ENCODE measurements around the gene SYCP1. TPM values are rescaled to one million over a fixed set of nuclear protein-coding genes. Genes with fewer than 3 reads are reported as not detected.
A peak's percentile ranks its signal among the peaks of the same experiment; 100 is the strongest.
"Not testable (repeated sequence)": the region's sequence is repeated elsewhere in the genome, so short reads cannot be mapped to it uniquely, and the experiment has no call there.

SYCP1 gene
- total and polyA plus RNA-seq, 2 experiments from 2014 or later = 0.24 to 0.66 TPM

- not testable (repeated sequence) for H3K79me2 ChIP-seq (replicated peaks; ENCODE audit: insufficient read depth); ATAC-seq; H3K4me3 ChIP-seq; H3K4me2 ChIP-seq; H3K27ac ChIP-seq (ENCODE audit: low read depth); H3K4me1 ChIP-seq (ENCODE audit: insufficient read depth); DNase-seq (ENCODE audit: low spot score); H3F3A ChIP-seq (replicated peaks; ENCODE audit: low read depth); H3K27me3 Mint-ChIP-seq (ENCODE audit: insufficient read depth, low read depth, poor library complexity); H3K9me2 ChIP-seq (ENCODE audit: insufficient read depth); H3K4me1 Mint-ChIP-seq; H3K9me3 Mint-ChIP-seq; H3K27me3 ChIP-seq (ENCODE audit: insufficient read depth); H3K27ac Mint-ChIP-seq; H3K36me3 Mint-ChIP-seq (ENCODE audit: low read depth); H4K20me1 ChIP-seq (replicated peaks; ENCODE audit: insufficient read depth); H3K4me3 Mint-ChIP-seq; H3K36me3 ChIP-seq (ENCODE audit: insufficient read depth)
- H2AFZ ChIP-seq = 0 out of 2 replicates have a peak overlapping the region, but pooled peaks have one; percentile 39
Measured at GRCh38 chr1:114830075-114830474, 24.6 kb upstream of the SYCP1 start.

- no peaks in the 10 kb centered on the region for H3K27me3 Mint-ChIP-seq (ENCODE audit: insufficient read depth, low read depth, poor library complexity)
- H3K4me1 Mint-ChIP-seq = peaks cover 5% of the 10 kb centered on the region
- H3K9me3 Mint-ChIP-seq = no peaks in the 10 kb centered on the region
- peak overlapping the region; percentile 75 for H2AFZ ChIP-seq
- H3K9me2 ChIP-seq (ENCODE audit: insufficient read depth) = no peaks in the 10 kb centered on the region
- H3K36me3 ChIP-seq (ENCODE audit: insufficient read depth) = no peaks in the 10 kb centered on the region
- no peaks in the 10 kb centered on the region for H3K79me2 ChIP-seq (replicated peaks; ENCODE audit: insufficient read depth)
- ATAC-seq (peak; percentile 22; the same call in 1 of the 3 replicates), DNase-seq (ENCODE audit: low spot score) (no peak)
- no peaks in the 10 kb centered on the region for H3F3A ChIP-seq (replicated peaks; ENCODE audit: low read depth)
- H3K4me3 ChIP-seq = no peak overlapping the region
- no peak overlapping the region for H3K4me3 Mint-ChIP-seq
- H3K27ac ChIP-seq (ENCODE audit: low read depth) = no peak overlapping the region
- H3K27me3 ChIP-seq (ENCODE audit: insufficient read depth) = no peaks in the 10 kb centered on the region
- TF ChIP-seq EZH2 (IDR thresholded peaks at IDR 0.05; ENCODE audit: low read depth, unreplicated experiment) (no peak), ZNF331 (CRISPR knock-in tag; IDR thresholded peaks at IDR 0.05; ENCODE audit: low read depth) (no peak), CTCF (conservative IDR thresholded peaks at IDR 0.05; ENCODE audit: low read depth in 2 of 2) (no peak), STAT1 (IDR thresholded peaks at IDR 0.05; ENCODE audit: unreplicated experiment) (no peak), POLR2AphosphoS5 (IDR thresholded peaks at IDR 0.05; ENCODE audit: low read depth) (no peak)
- no peak overlapping the region for H3K27ac Mint-ChIP-seq
- H3K4me1 ChIP-seq (ENCODE audit: insufficient read depth) = no peaks in the 10 kb centered on the region
- no peaks in the 10 kb centered on the region for H3K36me3 Mint-ChIP-seq (ENCODE audit: low read depth)
- H4K20me1 ChIP-seq (replicated peaks; ENCODE audit: insufficient read depth) = no peaks in the 10 kb centered on the region
- no peak overlapping the region for H3K4me2 ChIP-seq
Measured at GRCh38 chr1:114831276-114831994, 23.2 kb upstream of the SYCP1 start.

GRCh38 chr1:114832057-114832456 is 22.6 kb upstream of the SYCP1 start:
- H3K27ac ChIP-seq (ENCODE audit: low read depth) = no peak overlapping the region
- H3K27ac Mint-ChIP-seq = no peak overlapping the region
- no peaks in the 10 kb centered on the region for H3K27me3 Mint-ChIP-seq (ENCODE audit: insufficient read depth, low read depth, poor library complexity)
- no peaks in the 10 kb centered on the region for H3K36me3 ChIP-seq (ENCODE audit: insufficient read depth)
- no peaks in the 10 kb centered on the region for H3K9me2 ChIP-seq (ENCODE audit: insufficient read depth)
- H3K4me3 ChIP-seq = no peak overlapping the region
- H3K4me1 ChIP-seq (ENCODE audit: insufficient read depth) = no peaks in the 10 kb centered on the region
- no peaks in the 10 kb centered on the region for H4K20me1 ChIP-seq (replicated peaks; ENCODE audit: insufficient read depth)
- H3K27me3 ChIP-seq (ENCODE audit: insufficient read depth) = no peaks in the 10 kb centered on the region
- no peaks in the 10 kb centered on the region for H3F3A ChIP-seq (replicated peaks; ENCODE audit: low read depth)
- H3K4me3 Mint-ChIP-seq = no peak overlapping the region
- H3K9me3 Mint-ChIP-seq = no peaks in the 10 kb centered on the region
- H2AFZ ChIP-seq = peak overlapping the region; percentile 75
- ATAC-seq (peak; percentile 53; the same call in 2 of the 3 replicates), DNase-seq (ENCODE audit: low spot score) (no peak)
- H3K4me1 Mint-ChIP-seq = peaks cover 5% of the 10 kb centered on the region
- no peaks in the 10 kb centered on the region for H3K36me3 Mint-ChIP-seq (ENCODE audit: low read depth)
- H3K4me2 ChIP-seq = no peak overlapping the region
- H3K79me2 ChIP-seq (replicated peaks; ENCODE audit: insufficient read depth) = no peaks in the 10 kb centered on the region
- no peak for TF ChIP-seq JUNB (IDR thresholded peaks at IDR 0.05; ENCODE audit: unreplicated experiment)
- no peak for TF ChIP-seq POLR2AphosphoS5 (IDR thresholded peaks at IDR 0.05; ENCODE audit: low read depth)
- no peak for TF ChIP-seq CREB1 (CRISPR knock-in tag; IDR thresholded peaks at IDR 0.05; ENCODE audit: low read depth)
- TF ChIP-seq REST (IDR thresholded peaks at IDR 0.05; ENCODE audit: unreplicated experiment) = no peak
- TF ChIP-seq EZH2 (IDR thresholded peaks at IDR 0.05; ENCODE audit: low read depth, unreplicated experiment) = no peak
- no peak for TF ChIP-seq ZNF331 (CRISPR knock-in tag; IDR thresholded peaks at IDR 0.05; ENCODE audit: low read depth)
- no peak for TF ChIP-seq STAT1 (IDR thresholded peaks at IDR 0.05; ENCODE audit: unreplicated experiment)
- no peak for TF ChIP-seq CTCF (conservative IDR thresholded peaks at IDR 0.05; ENCODE audit: low read depth in 2 of 2)
- TF ChIP-seq ETS1 (IDR thresholded peaks at IDR 0.05) = no peak
